ENCODE results near the gene RBMS1.

- no peak for TF ChIP-seq CTCF (IDR thresholded peaks at IDR 0.05; ENCODE audit: insufficient read depth, low read depth, low read length)
- TF ChIP-seq EZH2 (IDR thresholded peaks at IDR 0.05; ENCODE audit: insufficient read depth, low read length) = no peak
Observed at GRCh38 chr2:160326786-160327185, 166.8 kb downstream of the RBMS1 start.
